ENCODE measurements around the gene RABGAP1L.

Gene RABGAP1L

DNA sequence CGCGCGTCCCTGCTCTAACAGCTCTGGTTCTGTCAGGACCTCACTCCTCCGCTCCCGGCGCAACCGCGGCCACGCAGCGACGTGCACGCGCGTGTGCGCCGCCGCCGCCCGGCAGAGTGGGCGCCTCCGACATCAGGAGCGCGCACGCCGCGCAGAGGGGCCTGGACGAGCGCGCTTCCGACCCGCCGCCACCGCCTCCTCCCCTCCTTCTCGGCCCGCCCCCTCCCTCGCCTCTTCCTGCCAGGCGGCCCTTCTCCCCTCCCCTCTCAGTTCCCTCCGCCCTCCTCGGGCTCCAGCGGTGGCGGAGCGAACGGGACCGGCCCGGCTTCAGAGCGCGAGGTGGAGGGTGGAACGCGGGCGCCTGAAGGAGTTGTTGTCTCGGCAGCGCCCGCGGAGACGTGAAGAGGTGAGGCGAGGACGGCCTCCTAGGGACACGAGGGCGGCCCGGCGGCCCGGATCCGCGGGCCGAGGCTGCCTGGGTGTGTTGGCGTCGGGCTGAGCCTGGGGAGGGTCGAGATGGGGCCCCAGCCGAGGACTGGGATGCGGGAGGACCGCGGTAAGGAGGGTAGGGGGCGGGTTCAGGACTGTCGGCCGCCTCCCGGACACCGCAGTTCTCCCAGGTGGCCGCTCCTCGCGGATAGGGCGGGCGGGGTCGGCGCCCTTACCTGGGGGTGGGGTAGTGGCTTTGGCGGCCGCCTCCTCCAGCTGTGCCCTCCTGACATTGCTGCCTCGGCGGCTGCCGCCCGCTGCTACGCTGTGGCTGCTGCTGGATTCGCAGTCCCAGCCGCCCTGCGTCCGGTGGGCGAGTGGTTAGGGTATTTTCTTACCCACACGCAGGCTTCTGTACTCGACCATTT lies at the start of gene RABGAP1L (continued):
- TF ChIP-seq ZNF433 (tag by site-specific recombination; IDR thresholded peaks at IDR 0.05; ENCODE audit: low read depth) (no peak), ZNF211 (tag by site-specific recombination; IDR thresholded peaks at IDR 0.05; ENCODE audit: low read depth) (no peak), BCL11B (tag by site-specific recombination; IDR thresholded peaks at IDR 0.05; ENCODE audit: low read depth) (0 out of 2 replicates have a peak, but pooled peaks have one; percentile 27), KLF7 (tag by site-specific recombination; IDR thresholded peaks at IDR 0.05; ENCODE audit: borderline replicate concordance) (peak; percentile 75; the same call in 1 of the 2 replicates), IKZF3 (tag by site-specific recombination; IDR thresholded peaks at IDR 0.05) (peak; percentile 70), ZNF843 (tag by site-specific recombination; IDR thresholded peaks at IDR 0.05) (no peak), ZNF510 (tag by site-specific recombination; IDR thresholded peaks at IDR 0.05; ENCODE audit: insufficient replicate concordance) (no peak), HOXD13 (CRISPR knock-in tag; IDR thresholded peaks at IDR 0.05; ENCODE audit: borderline replicate concordance) (no peak), ZNF48 (tag by site-specific recombination; IDR thresholded peaks at IDR 0.05) (no peak), ZIC2 (tag by site-specific recombination; IDR thresholded peaks at IDR 0.05) (peak; percentile 58), PRDM6 (tag by site-specific recombination; IDR thresholded peaks at IDR 0.05) (no peak), GLI4 (tag by site-specific recombination; IDR thresholded peaks at IDR 0.05) (peak; percentile 77; the same call in 1 of the 2 replicates), REPIN1 (tag by site-specific recombination; IDR thresholded peaks at IDR 0.05; ENCODE audit: low read depth) (no peak), ZFP3 (tag by site-specific recombination; IDR thresholded peaks at IDR 0.05; ENCODE audit: low read depth) (no peak), ATF2 (tag by site-specific recombination; IDR thresholded peaks at IDR 0.05; ENCODE audit: low read depth) (no peak), RBAK (tag by site-specific recombination; IDR thresholded peaks at IDR 0.05) (no peak), ZNF530 (tag by site-specific recombination; IDR thresholded peaks at IDR 0.05; ENCODE audit: low read depth) (no peak), ZBTB17 (tag by site-specific recombination; IDR thresholded peaks at IDR 0.05) (peak; percentile 57; the same call in 1 of the 2 replicates)
- TF ChIP-seq, protein P1, sequence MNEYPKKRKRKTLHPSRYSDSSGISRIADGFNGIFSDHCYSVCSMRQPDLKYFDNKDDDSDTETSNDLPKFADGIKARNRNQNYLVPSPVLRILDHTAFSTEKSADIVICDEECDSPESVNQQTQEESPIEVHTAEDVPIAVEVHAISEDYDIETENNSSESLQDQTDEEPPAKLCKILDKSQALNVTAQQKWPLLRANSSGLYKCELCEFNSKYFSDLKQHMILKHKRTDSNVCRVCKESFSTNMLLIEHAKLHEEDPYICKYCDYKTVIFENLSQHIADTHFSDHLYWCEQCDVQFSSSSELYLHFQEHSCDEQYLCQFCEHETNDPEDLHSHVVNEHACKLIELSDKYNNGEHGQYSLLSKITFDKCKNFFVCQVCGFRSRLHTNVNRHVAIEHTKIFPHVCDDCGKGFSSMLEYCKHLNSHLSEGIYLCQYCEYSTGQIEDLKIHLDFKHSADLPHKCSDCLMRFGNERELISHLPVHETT (tag by site-specific recombination; IDR thresholded peaks at IDR 0.05) = no peak
- TF ChIP-seq, protein P2, sequence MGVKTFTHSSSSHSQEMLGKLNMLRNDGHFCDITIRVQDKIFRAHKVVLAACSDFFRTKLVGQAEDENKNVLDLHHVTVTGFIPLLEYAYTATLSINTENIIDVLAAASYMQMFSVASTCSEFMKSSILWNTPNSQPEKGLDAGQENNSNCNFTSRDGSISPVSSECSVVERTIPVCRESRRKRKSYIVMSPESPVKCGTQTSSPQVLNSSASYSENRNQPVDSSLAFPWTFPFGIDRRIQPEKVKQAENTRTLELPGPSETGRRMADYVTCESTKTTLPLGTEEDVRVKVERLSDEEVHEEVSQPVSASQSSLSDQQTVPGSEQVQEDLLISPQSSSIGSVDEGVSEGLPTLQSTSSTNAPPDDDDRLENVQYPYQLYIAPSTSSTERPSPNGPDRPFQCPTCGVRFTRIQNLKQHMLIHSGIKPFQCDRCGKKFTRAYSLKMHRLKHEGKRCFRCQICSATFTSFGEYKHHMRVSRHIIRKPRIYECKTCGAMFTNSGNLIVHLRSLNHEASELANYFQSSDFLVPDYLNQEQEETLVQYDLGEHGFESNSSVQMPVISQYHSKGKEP (tag by site-specific recombination; IDR thresholded peaks at IDR 0.05) = 0 out of 2 replicates have a peak, but pooled peaks have one; percentile 31
- TF ChIP-seq, protein P3, sequence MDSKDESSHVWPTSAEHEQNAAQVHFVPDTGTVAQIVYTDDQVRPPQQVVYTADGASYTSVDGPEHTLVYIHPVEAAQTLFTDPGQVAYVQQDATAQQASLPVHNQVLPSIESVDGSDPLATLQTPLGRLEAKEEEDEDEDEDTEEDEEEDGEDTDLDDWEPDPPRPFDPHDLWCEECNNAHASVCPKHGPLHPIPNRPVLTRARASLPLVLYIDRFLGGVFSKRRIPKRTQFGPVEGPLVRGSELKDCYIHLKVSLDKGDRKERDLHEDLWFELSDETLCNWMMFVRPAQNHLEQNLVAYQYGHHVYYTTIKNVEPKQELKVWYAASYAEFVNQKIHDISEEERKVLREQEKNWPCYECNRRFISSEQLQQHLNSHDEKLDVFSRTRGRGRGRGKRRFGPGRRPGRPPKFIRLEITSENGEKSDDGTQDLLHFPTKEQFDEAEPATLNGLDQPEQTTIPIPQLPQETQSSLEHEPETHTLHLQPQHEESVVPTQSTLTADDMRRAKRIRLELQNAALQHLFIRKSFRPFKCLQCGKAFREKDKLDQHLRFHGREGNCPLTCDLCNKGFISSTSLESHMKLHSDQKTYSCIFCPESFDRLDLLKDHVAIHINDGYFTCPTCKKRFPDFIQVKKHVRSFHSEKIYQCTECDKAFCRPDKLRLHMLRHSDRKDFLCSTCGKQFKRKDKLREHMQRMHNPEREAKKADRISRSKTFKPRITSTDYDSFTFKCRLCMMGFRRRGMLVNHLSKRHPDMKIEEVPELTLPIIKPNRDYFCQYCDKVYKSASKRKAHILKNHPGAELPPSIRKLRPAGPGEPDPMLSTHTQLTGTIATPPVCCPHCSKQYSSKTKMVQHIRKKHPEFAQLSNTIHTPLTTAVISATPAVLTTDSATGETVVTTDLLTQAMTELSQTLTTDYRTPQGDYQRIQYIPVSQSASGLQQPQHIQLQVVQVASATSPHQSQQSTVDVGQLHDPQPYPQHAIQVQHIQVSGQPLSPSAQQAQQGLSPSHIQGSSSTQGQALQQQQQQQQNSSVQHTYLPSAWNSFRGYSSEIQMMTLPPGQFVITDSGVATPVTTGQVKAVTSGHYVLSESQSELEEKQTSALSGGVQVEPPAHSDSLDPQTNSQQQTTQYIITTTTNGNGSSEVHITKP (tag by site-specific recombination; IDR thresholded peaks at IDR 0.05) = peak; percentile 65
- TF ChIP-seq, protein P4, sequence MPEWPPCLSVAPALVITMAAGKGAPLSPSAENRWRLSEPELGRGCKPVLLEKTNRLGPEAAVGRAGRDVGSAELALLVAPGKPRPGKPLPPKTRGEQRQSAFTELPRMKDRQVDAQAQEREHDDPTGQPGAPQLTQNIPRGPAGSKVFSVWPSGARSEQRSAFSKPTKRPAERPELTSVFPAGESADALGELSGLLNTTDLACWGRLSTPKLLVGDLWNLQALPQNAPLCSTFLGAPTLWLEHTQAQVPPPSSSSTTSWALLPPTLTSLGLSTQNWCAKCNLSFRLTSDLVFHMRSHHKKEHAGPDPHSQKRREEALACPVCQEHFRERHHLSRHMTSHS (tag by site-specific recombination; IDR thresholded peaks at IDR 0.05) = no peak
- TF ChIP-seq, protein P5, sequence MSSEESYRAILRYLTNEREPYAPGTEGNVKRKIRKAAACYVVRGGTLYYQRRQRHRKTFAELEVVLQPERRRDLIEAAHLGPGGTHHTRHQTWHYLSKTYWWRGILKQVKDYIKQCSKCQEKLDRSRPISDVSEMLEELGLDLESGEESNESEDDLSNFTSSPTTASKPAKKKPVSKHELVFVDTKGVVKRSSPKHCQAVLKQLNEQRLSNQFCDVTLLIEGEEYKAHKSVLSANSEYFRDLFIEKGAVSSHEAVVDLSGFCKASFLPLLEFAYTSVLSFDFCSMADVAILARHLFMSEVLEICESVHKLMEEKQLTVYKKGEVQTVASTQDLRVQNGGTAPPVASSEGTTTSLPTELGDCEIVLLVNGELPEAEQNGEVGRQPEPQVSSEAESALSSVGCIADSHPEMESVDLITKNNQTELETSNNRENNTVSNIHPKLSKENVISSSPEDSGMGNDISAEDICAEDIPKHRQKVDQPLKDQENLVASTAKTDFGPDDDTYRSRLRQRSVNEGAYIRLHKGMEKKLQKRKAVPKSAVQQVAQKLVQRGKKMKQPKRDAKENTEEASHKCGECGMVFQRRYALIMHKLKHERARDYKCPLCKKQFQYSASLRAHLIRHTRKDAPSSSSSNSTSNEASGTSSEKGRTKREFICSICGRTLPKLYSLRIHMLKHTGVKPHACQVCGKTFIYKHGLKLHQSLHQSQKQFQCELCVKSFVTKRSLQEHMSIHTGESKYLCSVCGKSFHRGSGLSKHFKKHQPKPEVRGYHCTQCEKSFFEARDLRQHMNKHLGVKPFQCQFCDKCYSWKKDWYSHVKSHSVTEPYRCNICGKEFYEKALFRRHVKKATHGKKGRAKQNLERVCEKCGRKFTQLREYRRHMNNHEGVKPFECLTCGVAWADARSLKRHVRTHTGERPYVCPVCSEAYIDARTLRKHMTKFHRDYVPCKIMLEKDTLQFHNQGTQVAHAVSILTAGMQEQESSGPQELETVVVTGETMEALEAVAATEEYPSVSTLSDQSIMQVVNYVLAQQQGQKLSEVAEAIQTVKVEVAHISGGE (tag by site-specific recombination; conservative IDR thresholded peaks at IDR 0.05; ENCODE audit: low read depth) = no peak; the same call in 1 of the 2 replicates

Measured in HEK293 (cell line).